ENCODE measurements around the gene KIFC1.
A peak's percentile ranks its signal among the peaks of the same experiment; 100 is the strongest.
"Not testable (repeated sequence)": the region's sequence is repeated elsewhere in the genome, so short reads cannot be mapped to it uniquely, and the experiment has no call there.

KIFC1 gene

GRCh38 chr6:33380272-33380981 lies 11.2 kb upstream of the KIFC1 start:
- Histone ChIP-seq H3K4me1 (ENCODE audit: insufficient read depth, low read length) (peaks cover 2% of the 10 kb centered on the region; the same call in 1 of the 2 replicates), H3K27ac (ENCODE audit: low read length) (no peak overlapping the region), H3K9me3 (ENCODE audit: insufficient read depth, low read depth, low read length) (no peaks in the 10 kb centered on the region), H3K4me3 (ENCODE audit: low read length) (no peak overlapping the region), H3K36me3 (ENCODE audit: insufficient read depth, low read depth, low read length) (no peaks in the 10 kb centered on the region), H3K27me3 (ENCODE audit: insufficient read depth, low read length) (no peaks in the 10 kb centered on the region), H3K9ac (ENCODE audit: low read depth, low read length) (no peak overlapping the region)

- Histone ChIP-seq H3K27ac (ENCODE audit: low read length) (no peak overlapping the region), H3K9ac (ENCODE audit: low read depth, low read length) (no peak overlapping the region)
These were observed 8.0 kb upstream of the KIFC1 start for GRCh38 chr6:33383427-33384185.

GRCh38 chr6:33384581-33385020 lies 7.0 kb upstream of the KIFC1 start:
- Histone ChIP-seq H3K4me3 (ENCODE audit: low read length) (no peak overlapping the region), H3K27ac (ENCODE audit: low read length) (no peak overlapping the region), H3K27me3 (ENCODE audit: insufficient read depth, low read length) (no peaks in the 10 kb centered on the region), H3K9ac (ENCODE audit: low read depth, low read length) (no peak overlapping the region), H3K9me3 (ENCODE audit: insufficient read depth, low read depth, low read length) (no peaks in the 10 kb centered on the region), H3K36me3 (ENCODE audit: insufficient read depth, low read depth, low read length) (no peaks in the 10 kb centered on the region), H3K4me1 (ENCODE audit: insufficient read depth, low read length) (no peaks in the 10 kb centered on the region)

More at GRCh38 chr6:33383427-33384185, 8.0 kb upstream of the KIFC1 start:
- Histone ChIP-seq H3K4me3 (ENCODE audit: low read length) (no peak overlapping the region), H3K36me3 (ENCODE audit: insufficient read depth, low read depth, low read length) (no peaks in the 10 kb centered on the region), H3K27me3 (ENCODE audit: insufficient read depth, low read length) (no peaks in the 10 kb centered on the region), H3K9me3 (ENCODE audit: insufficient read depth, low read depth, low read length) (no peaks in the 10 kb centered on the region), H3K4me1 (ENCODE audit: insufficient read depth, low read length) (no peaks in the 10 kb centered on the region)

- H3K9ac ChIP-seq (ENCODE audit: low read depth, low read length): no peak overlapping the region
These were observed 1.4 kb upstream of the KIFC1 start for GRCh38 chr6:33390173-33390572.

GRCh38 chr6:33390767-33391277 lies 801 bp upstream of the KIFC1 start:
- Histone ChIP-seq H3K4me1 (ENCODE audit: insufficient read depth, low read length) (peaks cover 13% of the 10 kb centered on the region; the same call in 1 of the 2 replicates), H3K9me3 (ENCODE audit: insufficient read depth, low read depth, low read length) (no peaks in the 10 kb centered on the region), H3K9ac (ENCODE audit: low read depth, low read length) (peak overlapping the region; percentile 79; the same call in 1 of the 2 replicates), H3K27me3 (ENCODE audit: insufficient read depth, low read length) (no peaks in the 10 kb centered on the region), H3K4me3 (ENCODE audit: low read length) (peak overlapping the region; percentile 57), H3K36me3 (ENCODE audit: insufficient read depth, low read depth, low read length) (peaks cover 5% of the 10 kb centered on the region; the same call in 1 of the 2 replicates), H3K27ac (ENCODE audit: low read length) (peak overlapping the region; percentile 90)

More at GRCh38 chr6:33390173-33390572, 1.4 kb upstream of the KIFC1 start:
- Histone ChIP-seq H3K27me3 (ENCODE audit: insufficient read depth, low read length) (no peaks in the 10 kb centered on the region), H3K4me3 (ENCODE audit: low read length) (no peak overlapping the region), H3K27ac (ENCODE audit: low read length) (no peak overlapping the region), H3K36me3 (ENCODE audit: insufficient read depth, low read depth, low read length) (peaks cover 5% of the 10 kb centered on the region; the same call in 1 of the 2 replicates), H3K4me1 (ENCODE audit: insufficient read depth, low read length) (peaks cover 13% of the 10 kb centered on the region; the same call in 1 of the 2 replicates), H3K9me3 (ENCODE audit: insufficient read depth, low read depth, low read length) (no peaks in the 10 kb centered on the region)

- H3K27ac ChIP-seq (ENCODE audit: low read length): peak overlapping the region; percentile 72
- no peaks in the 10 kb centered on the region for H3K27me3 ChIP-seq (ENCODE audit: insufficient read depth, low read length)
- peaks cover 13% of the 10 kb centered on the region; the same call in 1 of the 2 replicates for H3K4me1 ChIP-seq (ENCODE audit: insufficient read depth, low read length)
- peak overlapping the region; percentile 93 for H3K9ac ChIP-seq (ENCODE audit: low read depth, low read length)
- peak overlapping the region; percentile 95 for H3K4me3 ChIP-seq (ENCODE audit: low read length)
- H3K36me3 ChIP-seq (ENCODE audit: insufficient read depth, low read depth, low read length): peaks cover 5% of the 10 kb centered on the region; the same call in 1 of the 2 replicates
- no peaks in the 10 kb centered on the region for H3K9me3 ChIP-seq (ENCODE audit: insufficient read depth, low read depth, low read length)
These were observed 435 bp downstream of the KIFC1 start for GRCh38 chr6:33391922-33392594.

- no peak overlapping the region for H3K27ac ChIP-seq (ENCODE audit: low read length)
- peak overlapping the region; percentile 93 for H3K9ac ChIP-seq (ENCODE audit: low read depth, low read length)
- peaks cover 13% of the 10 kb centered on the region; the same call in 1 of the 2 replicates for H3K4me1 ChIP-seq (ENCODE audit: insufficient read depth, low read length)
- peak overlapping the region; percentile 95 for H3K4me3 ChIP-seq (ENCODE audit: low read length)
- peaks cover 7% of the 10 kb centered on the region; the same call in 1 of the 2 replicates for H3K36me3 ChIP-seq (ENCODE audit: insufficient read depth, low read depth, low read length)
- no peaks in the 10 kb centered on the region for H3K9me3 ChIP-seq (ENCODE audit: insufficient read depth, low read depth, low read length)
- no peaks in the 10 kb centered on the region for H3K27me3 ChIP-seq (ENCODE audit: insufficient read depth, low read length)
These were observed 949 bp downstream of the KIFC1 start for GRCh38 chr6:33392595-33392948.

GRCh38 chr6:33392979-33393378 lies 1.4 kb downstream of the KIFC1 start:
- H3K27ac ChIP-seq (ENCODE audit: low read length): no peak overlapping the region
- peaks cover 11% of the 10 kb centered on the region; the same call in 1 of the 2 replicates for H3K36me3 ChIP-seq (ENCODE audit: insufficient read depth, low read depth, low read length)
- H3K27me3 ChIP-seq (ENCODE audit: insufficient read depth, low read length): no peaks in the 10 kb centered on the region
- peak overlapping the region; percentile 95 for H3K4me3 ChIP-seq (ENCODE audit: low read length)
- no peaks in the 10 kb centered on the region for H3K9me3 ChIP-seq (ENCODE audit: insufficient read depth, low read depth, low read length)
- peaks cover 13% of the 10 kb centered on the region; the same call in 1 of the 2 replicates for H3K4me1 ChIP-seq (ENCODE audit: insufficient read depth, low read length)
- H3K9ac ChIP-seq (ENCODE audit: low read depth, low read length): peak overlapping the region; percentile 93

- no peak overlapping the region for H3K4me3 ChIP-seq (ENCODE audit: low read length)
- no peak overlapping the region for H3K27ac ChIP-seq (ENCODE audit: low read length)
- H3K27me3 ChIP-seq (ENCODE audit: insufficient read depth, low read length): no peaks in the 10 kb centered on the region
- H3K9me3 ChIP-seq (ENCODE audit: insufficient read depth, low read depth, low read length): no peaks in the 10 kb centered on the region
- H3K36me3 ChIP-seq (ENCODE audit: insufficient read depth, low read depth, low read length): peaks cover 54% of the 10 kb centered on the region
- H3K9ac ChIP-seq (ENCODE audit: low read depth, low read length): no peak overlapping the region
- H3K4me1 ChIP-seq (ENCODE audit: insufficient read depth, low read length): peaks cover 6% of the 10 kb centered on the region; the same call in 1 of the 2 replicates
These were observed 5.9 kb downstream of the KIFC1 start for GRCh38 chr6:33397541-33397940.

GRCh38 chr6:33398601-33399000 lies 7.0 kb downstream of the KIFC1 start:
- H3K4me3 ChIP-seq (ENCODE audit: low read length); H3K9ac ChIP-seq (ENCODE audit: low read depth, low read length); H3K4me1 ChIP-seq (ENCODE audit: insufficient read depth, low read length); H3K27me3 ChIP-seq (ENCODE audit: insufficient read depth, low read length); H3K9me3 ChIP-seq (ENCODE audit: insufficient read depth, low read depth, low read length); H3K27ac ChIP-seq (ENCODE audit: low read length): not testable (repeated sequence)
- peaks cover 64% of the 10 kb centered on the region for H3K36me3 ChIP-seq (ENCODE audit: insufficient read depth, low read depth, low read length)

GRCh38 chr6:33399881-33400280 lies 8.3 kb downstream of the KIFC1 start:
- H3K9me3 ChIP-seq (ENCODE audit: insufficient read depth, low read depth, low read length); H3K4me3 ChIP-seq (ENCODE audit: low read length); H3K27me3 ChIP-seq (ENCODE audit: insufficient read depth, low read length); H3K9ac ChIP-seq (ENCODE audit: low read depth, low read length); H3K27ac ChIP-seq (ENCODE audit: low read length); H3K4me1 ChIP-seq (ENCODE audit: insufficient read depth, low read length): not testable (repeated sequence)
- H3K36me3 ChIP-seq (ENCODE audit: insufficient read depth, low read depth, low read length): peaks cover 72% of the 10 kb centered on the region

All from iPS-20b (cell line).